ES-I3 (cell line): ENCODE results near the gene GIN1.

Experiments
- H3K36me3 ChIP-seq: 2 replicates; pipeline ENCODE4 v1.6.1; 2013; ENCODE audit warnings: mild to moderate bottlenecking, low read length, control low read depth, moderate library complexity; ENCODE audit not compliant: insufficient read depth
- H3K4me1 ChIP-seq: 2 replicates; pipeline ENCODE4 v1.6.1; 2013; ENCODE audit warnings: mild to moderate bottlenecking, control low read depth, low read length; ENCODE audit not compliant: insufficient read depth
- H3K9ac ChIP-seq: 2 replicates; pipeline ENCODE4 v1.6.1; 2013; ENCODE audit warnings: low read depth, mild to moderate bottlenecking, low read length, moderate library complexity
- H3K9me3 ChIP-seq: 2 replicates; pipeline ENCODE4 v1.6.1; 2013; ENCODE audit warnings: mild to moderate bottlenecking, low read length, moderate library complexity; ENCODE audit not compliant: control insufficient read depth, insufficient read depth

GIN1 gene

GRCh38 chr5:103122242-103122641, 2.3 kb upstream of the GIN1 start:
- Histone ChIP-seq H3K9ac (no peak overlapping the region), H3K36me3 (no peaks in the 10 kb centered on the region), H3K9me3 (no peaks in the 10 kb centered on the region), H3K4me1 (0 out of 2 replicates have a peak, but pooled peaks cover 5% of the 10 kb centered on the region)

- Histone ChIP-seq H3K9me3 (no peaks in the 10 kb centered on the region), H3K9ac (peak overlapping the region; percentile 89), H3K4me1 (0 out of 2 replicates have a peak, but pooled peaks cover 5% of the 10 kb centered on the region)
Observed at GRCh38 chr5:103120607-103121200, 766 bp upstream of the GIN1 start.

DNA sequence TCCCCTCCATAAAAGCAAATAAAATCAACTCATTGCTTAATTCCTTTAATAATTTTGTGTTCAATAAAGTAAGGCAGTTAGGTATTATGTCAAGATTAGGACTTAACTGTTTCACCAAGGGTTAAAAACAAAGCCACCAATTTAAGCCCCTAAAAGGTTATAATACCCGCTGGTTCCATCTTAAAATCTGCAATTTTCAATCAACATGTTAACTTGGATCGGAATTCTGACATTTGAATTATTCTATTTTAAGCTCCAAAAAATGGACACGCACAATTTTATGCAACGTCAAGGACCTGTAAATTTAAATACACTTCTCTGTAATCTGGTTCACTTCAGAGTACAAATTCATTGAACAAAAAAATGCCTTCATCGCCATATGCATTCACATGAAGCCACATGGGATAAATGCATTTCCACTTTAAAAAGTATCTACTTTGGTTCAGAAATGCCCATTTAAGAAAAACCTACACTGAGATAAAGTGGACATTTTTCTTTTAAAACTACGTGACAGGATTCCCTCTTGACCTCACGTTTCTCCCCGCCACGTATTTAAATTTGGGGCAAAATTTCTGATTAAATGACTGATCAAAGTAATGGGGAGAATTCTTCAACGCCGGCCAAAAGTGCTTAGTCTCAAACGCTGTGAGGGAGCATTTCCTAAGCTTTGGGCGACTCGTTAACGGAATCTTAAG, 721 bp downstream of the GIN1 start:
- no peaks in the 10 kb centered on the region for H3K36me3 ChIP-seq
- H3K4me1 ChIP-seq: 0 out of 2 replicates have a peak, but pooled peaks cover 5% of the 10 kb centered on the region
- H3K9me3 ChIP-seq: no peaks in the 10 kb centered on the region
- H3K9ac ChIP-seq: peak overlapping the region; percentile 89

More at GRCh38 chr5:103120607-103121200, 766 bp upstream of the GIN1 start:
- H3K36me3 ChIP-seq: no peaks in the 10 kb centered on the region

- no peak overlapping the region for H3K9ac ChIP-seq
Observed at GRCh38 chr5:103117471-103117991, 2.4 kb downstream of the GIN1 start.

DNA sequence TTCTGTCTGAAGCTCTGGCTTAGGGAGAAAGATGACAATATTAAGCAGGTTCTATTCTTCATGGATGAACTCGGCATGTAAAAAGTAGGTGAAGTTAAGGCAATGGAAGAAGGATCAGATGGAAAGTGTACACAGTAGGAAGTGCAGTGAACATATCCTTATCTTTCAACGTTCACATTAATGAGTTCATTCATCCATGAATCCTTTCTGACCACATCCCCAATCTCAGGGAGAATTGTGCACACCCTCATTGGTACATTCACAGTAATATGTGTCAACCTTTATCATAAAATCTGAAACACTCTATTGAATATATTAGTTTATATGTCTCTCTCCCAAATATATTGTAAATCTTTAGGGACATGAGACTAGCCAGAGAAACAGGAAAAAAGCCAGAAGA, 5.5 kb downstream of the GIN1 start:
- Histone ChIP-seq H3K9ac (no peak overlapping the region), H3K4me1 (no peaks in the 10 kb centered on the region; the same call in 1 of the 2 replicates), H3K9me3 (no peaks in the 10 kb centered on the region), H3K36me3 (no peaks in the 10 kb centered on the region)

More at GRCh38 chr5:103117471-103117991, 2.4 kb downstream of the GIN1 start:
- Histone ChIP-seq H3K9me3 (no peaks in the 10 kb centered on the region), H3K4me1 (0 out of 2 replicates have a peak, but pooled peaks cover 5% of the 10 kb centered on the region), H3K36me3 (no peaks in the 10 kb centered on the region)

- no peak overlapping the region for H3K9ac ChIP-seq
- H3K36me3 ChIP-seq: no peaks in the 10 kb centered on the region
- H3K9me3 ChIP-seq: no peaks in the 10 kb centered on the region
- H3K4me1 ChIP-seq: peaks cover 9% of the 10 kb centered on the region; the same call in 1 of the 2 replicates
Observed at GRCh38 chr5:103112910-103113309, 7.0 kb downstream of the GIN1 start.

DNA sequence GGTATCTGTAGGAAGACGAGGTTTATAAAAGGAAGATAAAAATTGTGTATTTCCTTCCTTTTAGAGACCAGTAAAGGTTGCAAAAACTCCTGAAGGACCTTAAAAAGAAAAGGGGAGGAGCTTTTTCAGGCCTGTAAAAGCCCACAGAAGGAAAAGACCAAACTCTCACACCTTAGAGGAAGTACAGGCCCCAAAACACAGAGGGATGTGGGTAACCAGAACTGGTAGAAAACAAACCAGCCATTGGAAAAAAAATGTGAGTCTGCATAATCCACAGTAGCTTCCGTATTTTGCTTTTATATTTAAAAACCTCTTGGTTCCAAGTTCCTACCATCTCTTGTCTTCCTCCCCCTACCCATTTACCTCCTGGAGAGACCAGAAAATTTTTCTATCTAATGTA, 8.5 kb downstream of the GIN1 start:
- peaks cover 9% of the 10 kb centered on the region; the same call in 1 of the 2 replicates for H3K4me1 ChIP-seq
- H3K36me3 ChIP-seq: no peaks in the 10 kb centered on the region
- no peak overlapping the region for H3K9ac ChIP-seq
- no peaks in the 10 kb centered on the region for H3K9me3 ChIP-seq

DNA sequence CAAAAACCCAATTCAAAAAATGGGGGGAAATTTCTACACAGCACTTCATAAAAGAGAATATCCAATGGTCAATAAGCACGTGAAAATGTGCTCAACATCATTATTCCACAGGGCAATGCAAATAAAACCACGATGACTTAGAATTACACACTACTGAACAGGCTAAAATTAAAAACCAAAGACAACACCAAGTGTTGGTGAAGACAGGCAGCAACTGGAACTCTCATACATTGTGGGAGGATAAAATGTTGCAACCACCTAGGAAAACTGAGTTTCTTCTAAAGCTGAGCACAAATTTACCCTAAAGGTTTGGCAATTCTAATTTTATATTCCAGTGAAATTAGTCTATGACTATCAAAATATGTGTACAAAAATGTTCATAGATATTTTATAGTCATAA, 9.5 kb downstream of the GIN1 start:
- H3K4me1 ChIP-seq: peaks cover 9% of the 10 kb centered on the region; the same call in 1 of the 2 replicates
- no peaks in the 10 kb centered on the region for H3K36me3 ChIP-seq
- H3K9me3 ChIP-seq: no peaks in the 10 kb centered on the region
- H3K9ac ChIP-seq: no peak overlapping the region

DNA sequence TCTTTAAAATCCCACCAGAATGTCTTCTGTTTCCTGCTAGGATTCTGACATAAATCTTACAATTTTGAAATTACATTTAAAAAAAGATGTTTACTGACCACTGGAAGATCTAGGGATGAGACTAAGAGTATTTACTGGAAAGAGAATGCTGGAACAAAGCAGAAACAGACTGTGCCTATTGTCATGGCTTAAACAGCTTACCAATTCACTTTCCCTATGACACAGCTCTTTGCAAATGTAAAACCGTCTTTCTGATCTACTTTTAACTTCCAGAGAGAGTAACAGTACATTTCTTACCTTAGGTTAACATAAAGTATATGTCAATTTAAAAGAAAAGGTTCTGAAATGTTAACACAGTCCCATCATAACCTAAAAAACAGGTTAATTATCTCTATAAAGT, 10.7 kb downstream of the GIN1 start:
- H3K4me1 ChIP-seq: peaks cover 9% of the 10 kb centered on the region; the same call in 1 of the 2 replicates
- H3K9me3 ChIP-seq: no peaks in the 10 kb centered on the region
- H3K9ac ChIP-seq: no peak overlapping the region
- H3K36me3 ChIP-seq: no peaks in the 10 kb centered on the region

DNA sequence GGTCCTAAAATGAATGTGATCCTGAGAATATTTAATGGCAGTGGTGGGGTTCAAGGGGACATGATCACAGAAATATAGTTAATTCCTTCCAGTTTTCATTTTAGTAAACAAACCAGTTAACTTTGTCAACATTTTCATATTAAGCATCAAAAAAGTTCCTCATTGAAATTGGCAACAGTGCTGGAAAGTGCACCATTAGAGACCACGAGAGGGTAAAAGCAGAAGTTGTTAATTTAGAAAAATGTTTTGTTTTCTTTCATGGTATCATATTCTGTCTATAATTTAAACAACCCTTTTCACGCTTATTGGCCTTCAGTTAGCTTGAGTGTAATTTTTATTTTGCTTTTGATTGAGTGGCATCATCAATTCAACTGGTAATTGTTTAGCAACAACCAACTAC, 11.9 kb downstream of the GIN1 start:
- H3K4me1 ChIP-seq: peaks cover 9% of the 10 kb centered on the region; the same call in 1 of the 2 replicates
- H3K9me3 ChIP-seq: no peaks in the 10 kb centered on the region
- H3K9ac ChIP-seq: no peak overlapping the region
- H3K36me3 ChIP-seq: no peaks in the 10 kb centered on the region

GRCh38 chr5:103102234-103102633, 17.7 kb downstream of the GIN1 start:
- H3K4me1 ChIP-seq: no peaks in the 10 kb centered on the region
- no peaks in the 10 kb centered on the region for H3K9me3 ChIP-seq
- H3K36me3 ChIP-seq: no peaks in the 10 kb centered on the region
- H3K9ac ChIP-seq: no peak overlapping the region

GRCh38 chr5:103101079-103101750, 18.7 kb downstream of the GIN1 start:
- Histone ChIP-seq H3K9ac (no peak overlapping the region; the same call in 1 of the 2 replicates), H3K9me3 (no peaks in the 10 kb centered on the region), H3K4me1 (no peaks in the 10 kb centered on the region), H3K36me3 (no peaks in the 10 kb centered on the region)

DNA sequence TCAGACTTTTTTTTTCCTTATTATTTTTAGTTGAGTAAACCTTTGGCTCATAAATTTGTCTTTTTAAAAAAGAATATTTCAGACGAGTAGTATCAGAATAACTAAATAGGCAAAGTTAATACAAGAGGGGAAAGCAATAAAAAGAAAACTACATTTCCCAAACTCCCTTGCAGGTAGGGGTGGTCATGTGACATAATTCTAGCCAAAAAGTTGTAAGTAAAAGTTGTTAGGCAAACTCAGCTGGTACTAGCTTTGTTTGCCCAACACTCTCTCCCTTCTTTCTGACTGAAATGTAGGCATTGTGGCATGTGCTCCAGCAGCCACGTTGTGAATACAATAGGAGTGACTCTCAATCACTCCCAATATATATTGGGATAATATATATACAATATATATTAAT, 20.9 kb downstream of the GIN1 start:
- H3K36me3 ChIP-seq: no peaks in the 10 kb centered on the region
- no peaks in the 10 kb centered on the region for H3K4me1 ChIP-seq
- H3K9me3 ChIP-seq: no peaks in the 10 kb centered on the region
- no peak overlapping the region for H3K9ac ChIP-seq

DNA sequence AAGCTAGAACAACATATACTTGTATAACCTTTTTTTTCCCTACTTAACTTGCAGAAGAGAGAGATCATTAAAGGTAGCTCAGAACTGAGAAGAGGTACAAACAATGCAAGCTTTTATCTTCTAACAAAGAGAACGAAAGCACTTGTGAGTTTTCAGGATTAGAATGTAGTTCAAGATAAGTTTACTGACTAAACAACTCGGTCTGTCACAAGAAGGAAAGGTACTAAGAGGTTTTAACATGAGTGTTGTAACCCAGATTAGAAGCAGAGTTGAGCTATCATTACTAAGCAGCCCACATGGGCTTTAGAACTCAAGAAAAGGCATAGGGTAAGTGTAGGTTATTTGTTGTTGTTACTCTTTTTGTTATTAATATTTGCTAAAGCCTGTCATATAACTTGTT, 25.2 kb downstream of the GIN1 start:
- Histone ChIP-seq H3K36me3 (no peaks in the 10 kb centered on the region), H3K9ac (no peak overlapping the region), H3K9me3 (no peaks in the 10 kb centered on the region), H3K4me1 (no peaks in the 10 kb centered on the region)
